ENCODE measurements around the gene SPATA7.

GRCh38 chr14:88392609-88393008, 7.2 kb downstream of the SPATA7 start:
- TF ChIP-seq TAF1 (IDR thresholded peaks at IDR 0.05; ENCODE audit: borderline replicate concordance, insufficient read depth, low read length) = no peak
- no peak for TF ChIP-seq REST (IDR thresholded peaks at IDR 0.05; ENCODE audit: insufficient read depth in 1 of 2, low read depth in 2 of 2, low read length in 2 of 2)
- no peak for TF ChIP-seq POLR2AphosphoS5 (IDR thresholded peaks at IDR 0.05; ENCODE audit: low read depth, low read length)
- no peak for TF ChIP-seq SIN3A (IDR thresholded peaks at IDR 0.05; ENCODE audit: borderline replicate concordance, insufficient read depth, low read length)
- no peak for TF ChIP-seq FOXP2 (optimal IDR thresholded peaks at IDR 0.05; ENCODE audit: borderline replicate concordance, extremely low read depth, extremely low read length, insufficient read depth)

Data from PFSK-1 (cell line).